HG02973 (cell line): ENCODE measurements around the gene METTL3.

Experiments used
- ATAC-seq: cut with Tn5 transposase; IDR thresholded peaks from one replicate; pipeline ENCODE4 v1.9.1; 2021; ENCODE audit warnings: moderate library complexity; ENCODE audit not compliant: unreplicated experiment

METTL3 gene

DNA sequence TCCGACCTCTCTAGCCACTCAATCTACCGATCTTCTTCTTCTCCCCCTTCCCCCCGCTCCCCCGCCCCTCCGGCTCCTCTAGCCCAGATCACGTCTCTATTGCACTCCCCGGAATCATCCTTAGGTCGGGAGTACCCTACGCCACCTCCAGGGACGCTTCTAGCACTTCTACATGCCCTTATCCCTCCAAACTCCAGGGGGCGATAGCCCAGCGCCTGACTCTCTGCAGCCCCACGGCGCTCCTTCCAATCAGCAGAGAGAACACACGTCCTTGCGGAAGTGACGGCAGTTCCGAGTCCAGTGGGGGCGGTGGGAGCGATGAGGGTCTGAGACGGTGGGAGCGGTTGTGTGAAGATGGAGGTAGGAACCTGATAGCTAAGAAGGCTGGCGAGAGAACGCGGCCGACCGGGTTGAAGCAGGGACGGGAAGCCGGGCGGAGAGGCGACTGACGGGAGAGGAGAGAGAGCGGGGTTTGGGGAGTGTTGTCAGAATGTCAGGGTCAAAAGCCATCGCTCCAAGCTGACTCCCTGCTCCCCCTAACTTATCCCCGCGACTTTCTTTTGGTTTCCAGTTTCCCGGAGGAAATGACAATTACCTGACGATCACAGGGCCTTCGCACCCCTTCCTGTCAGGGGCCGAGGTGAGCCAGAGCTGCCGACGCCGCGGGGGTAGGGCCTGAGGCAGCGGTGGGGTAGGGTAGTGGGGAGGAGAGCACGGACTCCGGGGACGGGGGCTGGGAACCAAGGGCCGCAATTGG, 34.0 kb downstream of the METTL3 start, which contains the start of the genes RAB2B and TOX4:
Gene RAB2B, minus strand, starts transcription at position 35 of the 757 bp plus-strand sequence. CDS start 87 bp downstream, outside the sequence.
Gene TOX4, plus strand, starts transcription at position 271 of the 757 bp plus-strand sequence. Its CDS starts 84 bp downstream, at position 355.
- ATAC-seq = peak; percentile 98

DNA sequence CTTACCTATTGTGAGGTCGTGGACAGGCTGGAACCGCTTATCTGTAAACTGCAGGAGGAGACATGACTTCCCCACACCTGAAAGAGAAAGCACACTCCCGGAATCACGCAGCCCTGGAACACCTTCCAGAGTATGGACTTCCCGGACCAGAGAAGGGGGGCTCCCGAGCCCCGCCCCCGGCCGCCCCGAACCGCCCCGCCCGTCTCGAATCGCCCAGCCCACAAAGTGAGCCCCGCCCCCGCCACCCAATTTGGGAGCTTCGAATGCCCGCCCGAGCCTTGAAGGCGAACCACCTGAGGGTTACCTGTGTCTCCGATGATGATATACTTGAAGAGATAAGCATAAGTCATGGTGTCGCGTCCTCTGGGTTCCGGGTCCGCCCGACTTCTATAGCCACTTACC, 34.6 kb downstream of the METTL3 start:
- peak; percentile 34 for ATAC-seq

DNA sequence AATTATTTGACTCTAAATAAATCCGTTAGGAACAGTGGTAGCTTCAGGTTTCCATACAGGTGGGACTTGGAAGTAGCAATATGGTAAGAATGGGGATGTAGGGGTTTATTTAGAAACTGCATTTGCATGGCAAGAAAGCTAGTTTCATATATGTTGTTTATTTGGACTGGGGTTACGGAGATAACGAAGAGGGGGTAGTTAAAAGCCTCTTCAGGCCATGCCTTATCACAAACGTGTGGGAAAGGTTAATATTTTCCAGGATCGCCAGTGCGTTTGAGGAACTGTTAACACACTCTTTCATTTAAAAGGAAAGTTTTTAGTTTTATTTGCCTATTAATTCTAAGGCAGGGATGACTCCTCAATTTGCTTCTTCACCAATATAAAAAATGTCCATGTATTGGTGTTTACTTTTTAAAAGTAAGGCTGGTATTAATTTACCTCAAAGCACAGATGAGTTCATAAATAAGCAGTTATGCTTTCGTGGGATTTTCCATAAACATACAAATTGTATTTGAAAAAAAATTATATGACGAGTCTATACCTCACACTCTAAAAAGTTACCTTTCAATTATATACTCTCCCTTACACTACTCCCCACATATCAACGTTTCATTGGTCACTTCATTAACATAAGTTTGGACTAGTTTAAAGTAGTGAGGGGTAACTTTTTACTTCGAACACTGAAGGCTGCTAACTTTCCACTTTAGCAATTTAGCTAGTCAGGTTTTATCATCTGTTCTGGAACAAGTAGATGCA, 35.2 kb downstream of the METTL3 start:
- no peak for ATAC-seq

DNA sequence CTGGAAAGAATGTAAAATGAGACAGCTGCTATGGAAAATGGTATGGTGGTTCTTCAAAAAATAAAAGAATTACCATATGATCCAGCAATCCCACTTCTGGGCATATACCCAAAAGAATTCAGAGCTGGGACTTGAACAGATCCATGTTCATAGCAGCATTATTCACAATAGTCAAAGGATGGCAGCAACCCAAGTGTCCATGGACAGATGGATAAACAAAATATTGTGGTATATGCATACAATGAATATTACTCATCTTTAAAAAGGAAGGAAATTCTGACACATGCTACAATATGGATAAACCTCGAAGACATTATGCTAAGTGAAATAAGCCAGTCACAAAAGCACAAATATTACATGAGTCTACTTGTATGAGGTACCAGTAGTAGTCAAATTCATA, 43.5 kb downstream of the METTL3 start:
- no peak for ATAC-seq

DNA sequence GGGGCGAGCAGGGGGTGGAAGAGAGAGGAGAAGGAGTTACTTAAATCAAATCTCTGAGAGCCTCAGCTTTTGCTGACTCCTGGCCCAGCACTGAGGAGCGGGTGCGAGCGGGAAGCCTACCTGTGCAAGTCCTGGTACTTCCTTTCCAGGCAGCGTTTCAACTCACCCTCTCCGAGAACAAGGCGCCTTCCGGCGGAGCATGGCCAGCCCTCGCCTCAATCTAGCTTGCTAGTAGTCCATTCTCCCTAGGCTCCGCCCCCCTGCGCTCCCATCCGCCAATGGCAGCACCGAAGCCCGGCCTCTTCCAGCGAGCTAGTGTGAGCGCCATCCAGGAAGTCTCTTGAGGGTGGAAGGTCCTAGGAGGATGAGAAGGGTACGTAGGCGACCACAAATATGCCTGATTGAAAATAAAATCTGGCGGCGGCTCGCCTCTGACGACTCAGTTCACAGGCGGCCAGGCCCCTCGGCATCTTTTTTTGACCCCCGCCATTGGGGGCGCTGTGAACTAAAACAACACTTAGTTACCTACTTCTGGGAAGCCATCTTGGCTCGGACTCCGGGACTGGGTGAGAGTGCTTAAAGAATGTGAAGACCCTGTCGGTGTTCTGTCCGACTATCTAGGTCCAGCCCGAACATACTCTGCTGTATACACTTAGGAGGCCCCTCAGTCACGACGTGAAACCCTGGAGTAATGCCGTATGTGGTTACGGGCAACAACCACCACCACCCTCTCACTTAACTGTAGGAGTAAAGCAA, 55.0 kb downstream of the METTL3 start, which contains the start of gene CHD8:
Gene CHD8, minus strand, starts transcription at position 212 of the 756 bp plus-strand sequence. CDS start 24,480 bp downstream, outside the sequence.
- peak; percentile 94 for ATAC-seq

DNA sequence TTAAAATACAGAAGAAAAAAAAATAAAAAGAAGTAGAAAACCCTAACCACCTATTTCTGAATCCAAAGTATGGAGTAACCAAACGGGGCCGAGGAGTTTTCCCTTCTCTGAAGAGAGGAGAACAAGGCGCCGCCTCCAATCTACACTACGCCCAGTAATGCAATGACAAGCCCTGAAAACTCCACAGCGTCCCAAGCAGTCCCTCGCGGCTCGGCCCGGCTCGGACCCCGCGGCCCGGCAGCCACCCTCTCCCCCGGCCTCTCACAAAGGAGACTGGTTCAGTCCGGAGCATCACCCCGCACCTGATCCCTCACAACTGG, 55.6 kb downstream of the METTL3 start:
- ATAC-seq = peak; percentile 30

DNA sequence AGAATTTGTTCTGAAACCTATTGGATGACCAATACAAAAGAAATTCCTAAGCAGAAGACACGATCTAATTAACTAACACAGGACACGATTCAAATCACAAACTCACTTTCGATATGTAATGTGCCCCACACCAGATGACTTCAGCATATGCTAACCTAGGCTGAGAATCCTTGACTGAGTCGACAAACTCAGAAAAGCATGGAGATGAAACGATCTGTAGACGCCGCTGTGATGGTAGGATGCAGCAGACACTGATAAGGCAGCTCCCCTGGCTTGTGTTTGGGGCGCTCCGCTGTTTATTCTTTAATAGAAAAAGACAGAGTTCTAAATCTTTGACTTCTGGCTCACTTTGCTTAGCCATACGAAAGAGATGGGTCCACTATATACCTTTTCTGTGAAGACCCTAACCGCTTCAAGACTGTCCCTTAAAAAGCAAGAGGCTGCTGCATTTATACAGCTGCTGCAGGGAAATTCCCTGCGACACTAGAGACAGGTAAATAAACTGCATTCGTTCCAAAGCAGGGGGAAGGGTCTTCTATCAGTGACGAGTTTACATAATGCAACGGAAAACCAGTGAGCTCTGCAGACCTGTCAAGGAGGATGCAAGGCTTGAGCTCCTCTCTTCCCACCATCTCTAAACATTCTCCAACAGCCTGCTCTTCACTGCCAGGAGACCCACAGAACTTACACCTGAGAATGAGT, 56.1 kb downstream of the METTL3 start:
- ATAC-seq = no peak

DNA sequence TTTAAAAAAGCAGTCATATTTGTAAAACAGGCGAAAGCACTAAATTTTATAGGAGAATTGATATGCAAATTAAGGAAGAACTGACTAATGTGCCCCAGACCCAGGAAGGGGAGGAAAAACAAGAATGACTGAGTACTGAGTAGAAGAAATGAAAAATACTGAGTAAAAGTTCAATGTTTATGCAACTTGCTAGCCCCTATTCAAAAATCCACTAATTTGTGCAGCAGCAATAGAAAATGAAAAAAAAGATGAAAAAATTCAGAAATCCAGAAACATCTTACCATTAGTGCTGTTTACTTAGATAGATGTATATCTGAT, 61.3 kb downstream of the METTL3 start:
- ATAC-seq = no peak
